ENCODE data around the gene RMND5A.

- TF ChIP-seq CTCF (IDR thresholded peaks at IDR 0.05) (no peak), POLR2A (IDR thresholded peaks at IDR 0.05) (no peak)
These were observed 52.5 kb downstream of the RMND5A start for GRCh38 chr2:86772611-86773010.
